Neural progenitor cell (in vitro differentiated cells): ENCODE data around the gene KIF2A. TPM values are rescaled to one million over a fixed set of nuclear protein-coding genes. Genes with fewer than 3 reads are reported as not detected.

ENCODE experiments used
- DNase-seq: peaks from one replicate; pipeline ENCODE4 v3.0.0-alpha.2; 2016; ENCODE audit warnings: low spot score
- H2AFZ ChIP-seq: fragments of 200-600 bp; sonication (generic); replicated peaks from 2 replicates; pipeline ENCODE4 v1.6.1; 2016; ENCODE audit warnings: antibody characterized with exemption
- H3F3A ChIP-seq: fragments of 200-600 bp; sonication (generic); 2 replicates; pipeline ENCODE4 v1.6.1; 2016; ENCODE audit warnings: antibody characterized with exemption, low read depth
- H3K27ac ChIP-seq: fragments of 200-600 bp; sonication (generic); 2 replicates; pipeline ENCODE4 v1.5.1; 2016; ENCODE audit warnings: mild to moderate bottlenecking
- H3K27me3 ChIP-seq: fragments of 200-600 bp; sonication (generic); 2 replicates; pipeline ENCODE4 v1.6.1; 2016; ENCODE audit warnings: mild to moderate bottlenecking, moderate library complexity
- H3K36me3 ChIP-seq: fragments of 200-600 bp; sonication (generic); 2 replicates; pipeline ENCODE4 v1.5.1; 2016
- H3K4me1 ChIP-seq: fragments of 200-600 bp; sonication (generic); 2 replicates; pipeline ENCODE4 v1.6.1; 2016; ENCODE audit warnings: mixed run types
- H3K4me2 ChIP-seq: fragments of 200-600 bp; sonication (generic); 2 replicates; pipeline ENCODE4 v1.6.1; 2016
- H3K4me3 ChIP-seq: fragments of 200-600 bp; sonication (generic); 2 replicates; pipeline ENCODE4 v1.5.1; 2016
- H3K79me2 ChIP-seq: fragments of 200-600 bp; sonication (generic); 2 replicates; pipeline ENCODE4 v1.6.1; 2016; ENCODE audit warnings: low read depth
- H3K9ac ChIP-seq: fragments of 200-600 bp; sonication (generic); 2 replicates; pipeline ENCODE4 v1.6.1; 2016
- H3K9me3 ChIP-seq: fragments of 200-600 bp; sonication (generic); 2 replicates; pipeline ENCODE4 v1.5.1; 2016; ENCODE audit warnings: low read depth
- H4K20me1 ChIP-seq: fragments of 200-600 bp; sonication (generic); 2 replicates; pipeline ENCODE4 v1.6.1; 2016; ENCODE audit warnings: low read depth
- H3K27ac Mint-ChIP-seq: 3 replicates; pipeline ENCODE4 v1.8.0; 2021; ENCODE audit warnings: mixed read lengths
- H3K27me3 Mint-ChIP-seq: 2 replicates; pipeline ENCODE4 v1.8.0; 2022; ENCODE audit warnings: low read depth, mild to moderate bottlenecking, inconsistent platforms, moderate library complexity, mixed read lengths; ENCODE audit not compliant: insufficient read depth
- H3K36me3 Mint-ChIP-seq: 3 replicates; pipeline ENCODE4 v1.8.0; 2021; ENCODE audit warnings: mixed read lengths
- H3K4me1 Mint-ChIP-seq: 3 replicates; pipeline ENCODE4 v1.8.0; 2021; ENCODE audit warnings: mixed read lengths
- H3K4me3 Mint-ChIP-seq: 3 replicates; pipeline ENCODE4 v1.8.0; 2021; ENCODE audit warnings: mild to moderate bottlenecking, moderate library complexity, mixed read lengths
- H3K9me3 Mint-ChIP-seq: 3 replicates; pipeline ENCODE4 v1.8.0; 2020; ENCODE audit warnings: mixed read lengths
- CTCF ChIP-seq: fragments of 200-600 bp; sonication (generic); IDR thresholded peaks from 2 replicates; pipeline ENCODE4 v1.5.1; 2017; ENCODE audit warnings: antibody characterized with exemption, mild to moderate bottlenecking
- EZH2 ChIP-seq: fragments of 200-600 bp; sonication (generic); IDR thresholded peaks from 2 replicates; pipeline ENCODE4 v1.6.1; 2017; ENCODE audit warnings: antibody characterized with exemption, mild to moderate bottlenecking, moderate library complexity
- EZH2phosphoT487 ChIP-seq: fragments of 200-600 bp; sonication (generic); IDR thresholded peaks from 2 replicates; pipeline ENCODE4 v1.6.1; 2017; ENCODE audit warnings: antibody characterized with exemption
- total RNA-seq: library from RNA; depleted of rRNA; stranded (reverse); fragments of >200 nt; gene quantifications from 2 replicates; pipeline ENCODE4 v1.2.3, GENCODE V29; 2015; ENCODE audit warnings: low replicate concordance

The KIF2A gene
- total RNA-seq, 1 donor from 2014 or later = 114 TPM

GRCh38 chr5:62268792-62269191 is 37.2 kb upstream of the KIF2A start:
- Histone ChIP-seq H3K79me2 (no peaks in the 10 kb centered on the region), H3F3A (no peaks in the 10 kb centered on the region), H3K27me3 (no peaks in the 10 kb centered on the region), H2AFZ (no peak overlapping the region), H3K27ac (no peak overlapping the region), H3K4me1 (peaks cover 8% of the 10 kb centered on the region), H3K9me3 (no peaks in the 10 kb centered on the region), H3K9ac (no peak overlapping the region), H3K4me2 (no peak overlapping the region), H3K36me3 (no peaks in the 10 kb centered on the region), H4K20me1 (no peaks in the 10 kb centered on the region), H3K4me3 (no peak overlapping the region)
- H3K9me3 Mint-ChIP-seq = no peaks in the 10 kb centered on the region
- TF ChIP-seq EZH2 (no peak), CTCF (no peak)
- DNase-seq = no peak
- H3K36me3 Mint-ChIP-seq = no peaks in the 10 kb centered on the region
- H3K4me1 Mint-ChIP-seq = peaks cover 9% of the 10 kb centered on the region
- H3K27ac Mint-ChIP-seq = no peak overlapping the region
- peaks cover 4% of the 10 kb centered on the region for H3K27me3 Mint-ChIP-seq
- H3K4me3 Mint-ChIP-seq = no peak overlapping the region

GRCh38 chr5:62271370-62271769 is 34.6 kb upstream of the KIF2A start:
- DNase-seq = no peak
- Histone ChIP-seq H2AFZ (no peak overlapping the region), H3K4me1 (peaks cover 8% of the 10 kb centered on the region), H3K9ac (no peak overlapping the region), H3K79me2 (no peaks in the 10 kb centered on the region), H3K27ac (no peak overlapping the region), H3K36me3 (no peaks in the 10 kb centered on the region), H3K4me2 (no peak overlapping the region), H4K20me1 (no peaks in the 10 kb centered on the region), H3K9me3 (no peaks in the 10 kb centered on the region), H3K4me3 (no peak overlapping the region), H3F3A (no peaks in the 10 kb centered on the region), H3K27me3 (no peaks in the 10 kb centered on the region)
- Mint-ChIP-seq H3K36me3 (no peaks in the 10 kb centered on the region), H3K27ac (no peak overlapping the region), H3K4me1 (peaks cover 9% of the 10 kb centered on the region), H3K27me3 (peaks cover 2% of the 10 kb centered on the region), H3K4me3 (no peak overlapping the region), H3K9me3 (no peaks in the 10 kb centered on the region)
- TF ChIP-seq EZH2 = no peak
- no peak for TF ChIP-seq CTCF

GRCh38 chr5:62271870-62272269 is 34.1 kb upstream of the KIF2A start:
- Histone ChIP-seq H3K27ac (no peak overlapping the region), H3K4me2 (no peak overlapping the region), H3K79me2 (no peaks in the 10 kb centered on the region), H3K4me3 (no peak overlapping the region), H3F3A (no peaks in the 10 kb centered on the region), H4K20me1 (no peaks in the 10 kb centered on the region), H3K9ac (no peak overlapping the region), H3K4me1 (peaks cover 8% of the 10 kb centered on the region), H3K27me3 (no peaks in the 10 kb centered on the region), H2AFZ (no peak overlapping the region), H3K36me3 (no peaks in the 10 kb centered on the region), H3K9me3 (no peaks in the 10 kb centered on the region)
- Mint-ChIP-seq H3K27ac (no peak overlapping the region), H3K36me3 (no peaks in the 10 kb centered on the region), H3K27me3 (peaks cover 2% of the 10 kb centered on the region), H3K9me3 (no peaks in the 10 kb centered on the region), H3K4me1 (peaks cover 9% of the 10 kb centered on the region), H3K4me3 (no peak overlapping the region)
- TF ChIP-seq CTCF = no peak
- TF ChIP-seq EZH2phosphoT487 = no peak
- TF ChIP-seq EZH2 = no peak
- no peak for DNase-seq

- H3K79me2 ChIP-seq = no peaks in the 10 kb centered on the region
- H3K9me3 ChIP-seq = no peaks in the 10 kb centered on the region
- H3K36me3 ChIP-seq = no peaks in the 10 kb centered on the region
- no peak overlapping the region for H3K4me3 Mint-ChIP-seq
- no peak for TF ChIP-seq CTCF
- no peak for TF ChIP-seq EZH2
- TF ChIP-seq EZH2phosphoT487 = no peak
- no peak overlapping the region for H3K27ac ChIP-seq
- H3K27me3 ChIP-seq = no peaks in the 10 kb centered on the region
- H3K36me3 Mint-ChIP-seq = no peaks in the 10 kb centered on the region
- peaks cover 4% of the 10 kb centered on the region for H3K4me1 Mint-ChIP-seq
- H3K27me3 Mint-ChIP-seq = no peaks in the 10 kb centered on the region
- H2AFZ ChIP-seq = no peak overlapping the region
- no peak overlapping the region for H3K27ac Mint-ChIP-seq
- H3K4me2 ChIP-seq = no peak overlapping the region
- H3K4me3 ChIP-seq = no peak overlapping the region
- H4K20me1 ChIP-seq = no peaks in the 10 kb centered on the region
- DNase-seq = no peak
- H3K9me3 Mint-ChIP-seq = no peaks in the 10 kb centered on the region
- no peak overlapping the region for H3K9ac ChIP-seq
- no peaks in the 10 kb centered on the region for H3F3A ChIP-seq
- H3K4me1 ChIP-seq = peaks cover 2% of the 10 kb centered on the region
These were observed 32.3 kb upstream of the KIF2A start for GRCh38 chr5:62273687-62274086.
